Stimulated activated CD4-positive, alpha-beta T cell treated with anti-CD3 and anti-CD28 coated beads, Interleukin-4, amount 100 ng/mL, for 48 hours (primary cell): ENCODE results near the gene POTEF.
A peak's percentile ranks its signal among the peaks of the same experiment; 100 is the strongest.
"Not testable (repeated sequence)": the region's sequence is repeated elsewhere in the genome, so short reads cannot be mapped to it uniquely, and the experiment has no call there.

Experiments
- DNase-seq, 2 donors: peaks; one replicate each; pipeline ENCODE4 v3.0.0-alpha.2; 2020; ENCODE audit warnings: low read depth in 2 of 2

POTEF gene

DNA sequence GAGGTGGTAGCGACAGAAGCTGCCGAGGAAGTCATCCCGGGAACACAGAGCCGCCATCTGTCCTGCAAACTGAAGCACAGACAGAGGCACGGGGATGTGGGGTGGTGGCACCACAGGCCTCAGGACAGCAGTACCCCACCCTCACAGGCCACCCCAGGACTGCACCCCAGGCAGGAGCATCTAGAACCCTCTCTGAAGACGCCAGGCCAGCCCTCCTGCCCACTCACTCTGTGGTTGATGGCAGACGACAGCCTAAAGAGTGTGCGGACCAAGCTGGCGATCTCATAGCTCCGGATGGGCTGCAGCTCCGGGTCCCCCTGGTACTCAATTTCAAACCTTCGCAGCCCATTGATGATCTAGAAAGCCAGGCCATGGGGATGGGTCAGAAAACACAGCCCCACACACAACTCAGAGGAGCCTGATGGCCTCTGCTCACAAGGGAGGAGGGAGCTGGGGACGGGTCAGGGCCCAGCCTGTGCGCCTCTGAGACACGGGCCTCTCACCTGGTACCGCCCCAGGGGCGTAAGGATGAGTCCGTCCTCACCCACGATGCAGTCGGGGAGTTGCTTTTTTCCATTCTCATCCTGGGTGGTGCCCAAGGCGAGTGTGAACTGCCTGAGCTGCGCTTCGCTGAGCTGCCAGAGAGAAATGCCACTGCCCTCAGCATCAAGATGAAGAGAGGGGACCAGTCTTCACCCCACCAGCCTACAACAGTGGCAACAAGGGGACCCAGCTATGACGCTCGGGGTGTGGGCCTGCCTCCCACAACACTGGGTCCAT lies 24.0 kb upstream of the POTEF start:
- no peak for DNase-seq

GRCh38 chr2:130152136-130152815 lies 23.3 kb upstream of the POTEF start:
- DNase-seq = not testable (repeated sequence)

DNA sequence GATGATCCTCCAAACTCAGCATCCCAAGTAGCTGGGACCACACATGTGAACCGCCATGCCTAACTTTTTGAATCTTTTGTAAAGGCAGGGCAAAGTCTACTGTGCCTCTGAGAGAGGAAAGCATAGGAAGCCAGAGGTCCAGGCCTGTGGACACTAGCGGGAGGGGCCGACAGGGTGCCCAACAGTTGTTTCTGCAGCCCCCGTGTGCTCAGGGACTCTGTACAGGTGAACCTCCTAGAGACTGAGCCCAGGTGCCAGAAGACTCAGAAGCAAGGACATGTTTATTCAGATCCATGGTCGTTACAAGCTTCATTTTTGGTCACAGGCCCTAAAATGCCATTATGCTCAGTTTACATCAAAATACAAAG lies 22.1 kb upstream of the POTEF start:
- DNase-seq = not testable (repeated sequence)

- DNase-seq = no peak
Observed at GRCh38 chr2:130150181-130151144, 21.4 kb upstream of the POTEF start.

- not testable (repeated sequence) for DNase-seq
Observed at GRCh38 chr2:130148515-130148914, 19.5 kb upstream of the POTEF start.

- peak; percentile 33 to 50 for DNase-seq
Observed at GRCh38 chr2:130145006-130145414, 16.0 kb upstream of the POTEF start, which contains the start of gene CCDC74B. Gene CCDC74B (minus strand): TSS chr2:130145112. CDS start chr2:130144996, 116 bp downstream.

DNA sequence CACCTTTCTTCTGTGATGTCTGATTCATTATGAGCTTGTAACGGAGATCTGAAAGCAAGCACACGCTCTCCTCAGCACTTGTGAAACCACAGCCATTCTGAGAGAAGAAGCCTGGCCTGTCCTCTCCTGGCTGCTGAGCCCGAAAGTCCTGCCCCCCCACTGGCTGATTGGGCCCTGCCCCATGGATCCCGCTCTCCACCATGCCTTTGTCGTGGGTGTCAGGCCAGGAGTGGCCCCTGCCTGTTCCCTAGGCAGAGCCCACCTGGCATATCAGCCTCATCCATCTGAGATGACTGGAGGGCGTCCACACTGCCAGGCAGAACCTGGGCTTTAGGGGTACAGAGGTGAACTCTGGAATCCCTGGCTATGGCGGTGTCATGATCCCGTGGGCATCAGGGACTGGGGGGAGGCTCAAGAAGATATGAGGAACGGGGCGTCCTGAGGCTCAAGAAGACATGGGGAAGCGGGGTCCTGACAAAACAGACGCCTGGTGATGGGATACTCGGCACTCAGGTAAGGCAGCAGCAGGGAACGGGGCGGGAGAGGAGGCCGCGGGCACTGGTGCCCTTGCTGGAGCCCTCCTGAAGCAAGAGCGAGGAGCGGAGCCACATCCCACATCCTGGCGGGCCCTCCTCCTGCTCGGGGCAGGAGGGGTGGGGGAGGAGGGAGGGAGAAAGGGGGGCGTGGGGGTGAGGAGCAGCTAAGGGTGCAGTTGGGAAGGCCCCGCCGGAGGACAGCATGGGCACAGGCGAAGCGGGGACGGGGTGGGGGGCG lies 14.4 kb upstream of the POTEF start:
- not testable (repeated sequence) for DNase-seq

- DNase-seq = not testable (repeated sequence)
Observed at GRCh38 chr2:130142396-130143265, 13.6 kb upstream of the POTEF start.

DNA sequence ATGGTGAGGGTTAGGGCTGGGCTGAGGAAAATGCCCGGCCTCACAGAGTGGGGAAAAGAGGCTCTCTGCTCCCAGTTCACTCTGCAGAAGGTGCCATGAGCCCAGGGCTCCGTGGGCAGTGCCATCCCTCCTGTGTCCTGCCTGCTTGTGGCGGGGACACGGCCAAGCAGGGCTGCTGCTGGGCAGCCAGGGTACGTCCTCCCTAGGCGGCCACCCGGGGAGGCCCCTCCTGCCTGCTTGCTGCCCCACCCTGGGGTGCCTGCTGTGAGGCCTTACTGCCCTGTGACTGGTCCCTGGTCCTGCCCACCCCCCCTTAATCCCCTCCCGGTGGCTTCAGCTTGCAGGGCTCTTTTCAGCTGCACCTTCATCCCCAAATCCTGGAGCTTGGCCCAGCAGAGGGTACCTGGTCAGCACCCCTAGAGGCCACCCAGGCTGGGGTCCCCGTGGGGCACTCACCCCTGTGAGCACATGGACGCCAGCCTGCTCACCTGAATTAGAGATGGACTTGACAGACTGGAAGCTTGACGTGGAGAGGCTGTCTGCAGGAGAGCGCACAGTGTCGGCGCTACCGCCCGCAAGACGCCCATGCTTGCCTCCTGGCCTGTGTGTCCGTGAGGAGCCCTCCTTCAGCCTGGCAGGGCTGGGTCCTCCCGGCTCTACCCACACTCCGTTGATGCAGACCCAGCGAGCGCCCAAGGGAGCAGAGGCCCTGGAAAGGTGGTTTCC lies 12.8 kb upstream of the POTEF start:
- not testable (repeated sequence) for DNase-seq

DNA sequence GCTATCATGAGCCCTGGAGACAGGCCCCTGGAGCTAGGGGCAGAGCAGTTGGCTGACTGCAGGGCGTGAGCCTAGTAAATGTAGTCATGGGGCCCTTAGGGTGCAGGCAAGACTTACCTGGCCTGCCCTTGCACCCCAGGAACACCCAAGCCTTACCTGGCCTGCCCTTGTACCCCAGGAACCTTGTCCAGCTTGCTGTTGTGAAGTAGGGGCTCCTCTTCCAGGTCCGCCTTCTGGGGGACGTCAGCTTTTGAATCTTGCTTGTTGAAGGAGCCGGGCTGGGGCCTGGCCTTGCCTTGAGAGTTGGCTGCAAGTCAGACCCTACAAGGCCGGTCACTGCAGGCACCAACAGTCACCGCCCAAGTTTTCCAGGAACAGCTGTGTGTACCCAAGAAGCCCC lies 12.0 kb upstream of the POTEF start:
- DNase-seq = not testable (repeated sequence)

DNA sequence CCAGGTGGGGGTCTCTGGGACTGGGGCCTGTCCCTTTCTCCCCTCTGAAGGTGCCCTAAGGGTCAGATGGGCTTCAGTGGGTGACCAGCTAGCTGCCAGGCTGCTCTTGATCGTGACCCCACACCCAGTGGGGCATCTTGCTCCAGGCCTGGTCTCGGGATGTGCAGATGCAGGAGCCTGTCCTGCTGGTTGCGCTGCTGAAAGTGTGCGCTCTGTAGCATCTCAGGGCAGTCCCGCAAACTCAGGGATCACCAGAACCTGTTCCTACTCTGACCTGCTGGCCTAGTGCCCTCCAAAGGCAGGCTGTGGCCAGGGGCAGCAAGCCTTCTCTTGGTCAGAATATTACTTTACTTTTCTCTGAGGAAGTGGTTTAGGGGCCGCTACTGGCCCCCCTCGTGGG lies 11.5 kb upstream of the POTEF start:
- DNase-seq = not testable (repeated sequence)

GRCh38 chr2:130139331-130140280 lies 10.6 kb upstream of the POTEF start:
- not testable (repeated sequence) for DNase-seq

- DNase-seq = not testable (repeated sequence)
Observed at GRCh38 chr2:130138841-130139251, 9.8 kb upstream of the POTEF start.

GRCh38 chr2:130138326-130138725 lies 9.3 kb upstream of the POTEF start:
- DNase-seq = not testable (repeated sequence)

GRCh38 chr2:130137118-130137517 lies 8.1 kb upstream of the POTEF start:
- not testable (repeated sequence) for DNase-seq

DNA sequence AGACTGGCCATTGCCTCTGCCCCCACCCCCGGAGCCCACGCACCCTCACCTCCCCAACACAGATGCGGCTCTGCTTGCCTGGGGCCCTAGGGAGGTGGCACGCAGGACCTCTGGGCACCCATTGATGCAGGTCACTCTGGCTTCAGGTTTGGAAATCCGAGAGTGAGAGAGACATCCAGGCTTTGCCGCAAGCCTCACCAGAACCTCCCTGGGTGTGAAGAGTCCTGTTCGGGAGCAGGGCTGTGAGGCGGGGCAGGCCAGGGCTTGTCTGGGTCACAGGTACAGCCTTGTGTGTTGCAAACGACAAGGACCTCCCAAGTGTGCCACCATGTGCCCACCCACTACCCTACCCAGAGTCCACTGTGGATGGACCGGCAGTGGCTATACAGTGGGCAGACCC lies 7.5 kb upstream of the POTEF start:
- DNase-seq = not testable (repeated sequence)

DNA sequence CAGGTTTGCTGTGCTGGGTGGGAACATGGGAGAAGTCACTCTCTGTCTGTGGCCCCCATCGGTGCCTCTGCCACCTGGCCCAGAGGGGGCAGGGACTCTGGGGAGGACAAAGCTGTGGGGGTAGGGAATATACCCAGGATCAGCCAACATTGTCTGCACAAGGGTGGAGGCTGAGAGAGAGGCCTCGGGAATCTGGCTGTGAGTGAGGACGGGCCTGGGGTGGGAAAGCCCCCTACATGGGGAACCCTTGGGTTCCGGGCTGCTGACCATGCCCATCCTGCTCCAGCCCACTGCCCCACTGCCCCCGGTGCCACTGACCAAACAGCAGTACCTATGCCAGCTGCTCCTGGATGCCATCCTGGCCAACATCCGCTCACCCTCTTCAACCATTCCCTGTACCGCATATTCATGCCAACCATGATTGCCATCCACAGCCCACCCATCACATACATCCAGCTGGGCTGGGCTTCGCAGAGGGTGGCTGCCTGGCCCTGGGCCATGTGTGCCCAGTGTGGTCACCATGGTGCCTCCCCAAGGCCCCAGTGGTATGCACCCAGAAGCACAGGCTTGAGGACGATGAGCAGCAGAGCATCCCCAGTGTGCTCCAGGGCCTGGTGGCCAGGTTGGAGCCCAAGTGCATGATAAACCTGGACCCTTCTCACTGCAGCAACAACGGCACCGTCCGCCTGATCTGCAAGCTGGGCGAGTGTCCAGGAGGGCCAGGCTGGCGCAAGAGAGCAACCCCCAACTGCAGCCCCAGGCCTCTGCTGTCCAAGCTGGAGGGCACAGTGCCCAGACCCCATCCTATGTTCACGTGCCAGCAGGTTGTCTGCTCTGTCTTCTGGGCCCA lies 6.9 kb upstream of the POTEF start:
- no peak for DNase-seq
